Measurements from ENCODE around the gene SLC13A3.

GRCh38 chr20:46609043-46609442 is 42.2 kb downstream of the SLC13A3 start:
- TF ChIP-seq CTCF (IDR thresholded peaks at IDR 0.05) (no peak), POLR2AphosphoS5 (IDR thresholded peaks at IDR 0.05) (no peak)

Data from suprapubic skin (tissue), 3 donors.